HG02970 (cell line): ENCODE measurements around the gene PCDHGA5.
"Not testable (repeated sequence)": the region's sequence is repeated elsewhere in the genome, so short reads cannot be mapped to it uniquely, and the experiment has no call there.

Experiments
- ATAC-seq: cut with Tn5 transposase; IDR thresholded peaks from one replicate; pipeline ENCODE4 v1.9.1; 2021; ENCODE audit warnings: mild to moderate bottlenecking, moderate library complexity, moderate number of reproducible peaks; ENCODE audit not compliant: unreplicated experiment, low FRiP score

Gene PCDHGA5

GRCh38 chr5:141411575-141411974, 47.6 kb downstream of the PCDHGA5 start:
- ATAC-seq, result no peak

- ATAC-seq, result no peak
Measured at GRCh38 chr5:141412854-141413539, 49.0 kb downstream of the PCDHGA5 start, which contains the start of gene PCDHGA10. Gene PCDHGA10 (plus strand): TSS chr5:141412987. CDS start chr5:141413176, 189 bp downstream.

- no peak for ATAC-seq
Measured at GRCh38 chr5:141413540-141414069, 49.6 kb downstream of the PCDHGA5 start.

GRCh38 chr5:141414548-141415274, 50.7 kb downstream of the PCDHGA5 start:
- ATAC-seq, result not testable (repeated sequence)

- not testable (repeated sequence) for ATAC-seq
Measured at GRCh38 chr5:141415275-141415618, 51.3 kb downstream of the PCDHGA5 start.
